DMS79 treated with DMSO at 0.1 percent for 48 hours (cell line): ENCODE results near the gene PRKCA.
A peak's percentile ranks its signal among the peaks of the same experiment; 100 is the strongest.
"Not testable (repeated sequence)": the region's sequence is repeated elsewhere in the genome, so short reads cannot be mapped to it uniquely, and the experiment has no call there.

Source experiments
- DNase-seq: peaks from one replicate; lab custom pipeline; 2025; lab: John Stamatoyannopoulos, UW

The PRKCA gene

DNA sequence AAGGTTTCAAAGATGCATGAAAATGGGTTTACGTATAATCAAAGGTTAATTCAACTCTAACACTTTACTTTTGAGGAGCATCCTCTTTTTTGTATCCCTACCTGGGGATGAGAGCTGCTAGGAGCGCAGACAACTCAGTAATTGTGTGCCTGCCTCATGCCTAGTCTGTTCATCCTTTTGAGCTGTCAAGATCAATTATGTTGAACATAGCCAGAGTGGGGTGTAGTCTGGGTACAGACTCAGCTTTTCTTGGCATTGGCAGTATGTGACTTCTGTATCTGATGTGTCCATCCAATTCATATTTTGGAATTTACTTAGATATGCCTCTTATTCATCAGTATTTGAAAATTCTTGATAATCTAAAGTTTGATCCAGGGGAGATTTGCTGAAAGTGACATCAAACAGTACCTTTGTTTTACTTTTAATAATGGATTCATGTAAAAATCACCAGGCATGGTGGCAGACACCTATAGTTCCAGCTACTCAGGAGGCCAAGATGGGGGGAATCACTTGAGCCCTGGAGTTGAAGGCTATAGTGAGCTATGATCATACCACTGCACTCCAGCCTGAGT is 24.1 kb downstream of the PRKCA start:
- DNase-seq, result no peak

DNA sequence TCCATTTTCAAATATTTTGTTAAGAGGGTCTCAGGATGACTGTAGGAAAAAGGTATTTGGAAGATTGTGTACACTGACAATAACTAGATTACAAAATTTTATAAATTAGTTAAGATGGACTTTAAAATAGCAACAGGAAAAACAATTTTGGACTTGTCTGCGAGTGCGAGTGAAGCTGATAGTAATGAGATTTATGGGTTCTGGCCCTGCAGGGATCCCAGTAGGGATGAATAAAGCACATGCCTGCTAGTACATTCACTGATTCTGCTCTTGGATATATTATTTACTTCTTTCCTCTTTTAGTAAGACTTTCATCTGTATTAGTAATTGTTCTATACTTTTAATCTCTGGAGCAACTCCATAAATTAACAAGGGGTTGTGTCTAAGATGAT is 28.2 kb downstream of the PRKCA start:
- DNase-seq, result no peak

DNA sequence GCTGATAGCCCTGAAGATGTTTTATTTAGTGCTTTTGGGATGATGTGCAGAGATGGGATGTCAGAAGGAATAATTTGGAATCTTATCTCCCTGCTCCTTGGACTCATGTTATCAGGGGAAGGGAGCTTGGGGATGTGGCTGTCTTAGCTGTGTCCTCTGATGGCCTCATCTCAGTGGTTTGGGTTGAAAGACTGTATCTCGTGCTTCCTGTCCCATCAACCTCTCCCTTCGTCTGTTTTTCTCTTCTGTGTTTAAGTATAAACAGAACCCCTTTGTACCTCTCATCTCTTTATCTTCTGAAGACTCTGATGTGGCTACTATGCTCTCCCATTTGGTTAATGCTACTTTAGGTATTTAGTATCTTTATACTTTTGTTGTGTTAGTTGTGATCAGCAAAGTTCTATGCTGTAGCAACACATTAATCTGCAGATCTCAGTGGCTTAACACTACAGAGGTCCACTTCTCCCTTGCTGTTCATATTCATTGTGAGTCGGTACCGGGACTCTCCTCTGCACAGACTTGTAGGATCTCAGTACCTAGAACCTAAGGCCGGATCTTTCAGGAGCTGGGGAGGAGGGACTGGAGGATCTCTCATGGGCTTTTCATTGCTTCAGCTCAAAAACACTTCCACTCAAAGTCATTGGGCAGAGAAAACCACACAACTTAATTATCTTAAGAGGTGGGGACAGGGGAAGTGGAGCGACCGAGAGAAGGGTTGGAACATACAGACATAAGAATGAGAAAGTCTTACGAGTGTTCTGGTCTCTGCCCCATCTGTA is 28.8 kb downstream of the PRKCA start:
- no peak for DNase-seq

DNA sequence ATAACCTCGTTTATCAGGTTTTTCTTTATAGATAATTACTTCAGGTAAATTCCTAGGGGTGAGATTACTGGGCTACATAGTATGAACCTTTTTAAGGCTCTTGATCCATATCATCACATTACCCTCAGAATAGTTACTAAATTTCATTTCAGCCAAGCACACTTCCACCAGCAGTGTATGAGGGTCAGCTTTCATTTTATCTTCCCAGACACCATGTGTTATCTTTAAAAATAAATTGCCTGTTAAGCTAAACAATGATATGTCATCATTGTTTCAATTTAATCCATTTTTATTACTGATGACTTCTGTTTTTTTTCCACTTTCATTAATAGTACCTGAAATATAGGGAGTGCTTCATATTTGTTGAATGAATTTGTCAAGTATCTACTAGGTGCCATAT is 33.4 kb downstream of the PRKCA start:
- DNase-seq, result no peak

DNA sequence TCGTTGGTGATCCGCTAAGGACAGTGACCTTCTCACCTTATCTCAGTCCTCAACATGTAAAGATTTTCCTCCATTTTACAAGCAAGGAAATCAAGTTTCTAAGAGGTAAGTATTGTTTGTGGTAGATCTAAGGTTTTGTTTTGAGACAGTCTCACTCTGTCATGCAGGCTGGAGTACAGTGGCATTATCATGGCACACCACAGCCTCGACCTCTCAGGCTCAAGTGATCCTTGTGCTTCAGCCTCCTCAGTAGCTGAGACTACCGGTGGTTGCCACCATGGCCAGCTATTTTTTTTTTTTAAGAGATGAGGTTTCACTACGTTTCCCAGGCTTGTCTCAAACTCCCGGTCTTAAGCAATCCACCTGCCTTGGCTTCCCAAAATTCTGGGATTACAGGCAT is 34.9 kb downstream of the PRKCA start:
- no peak for DNase-seq

DNA sequence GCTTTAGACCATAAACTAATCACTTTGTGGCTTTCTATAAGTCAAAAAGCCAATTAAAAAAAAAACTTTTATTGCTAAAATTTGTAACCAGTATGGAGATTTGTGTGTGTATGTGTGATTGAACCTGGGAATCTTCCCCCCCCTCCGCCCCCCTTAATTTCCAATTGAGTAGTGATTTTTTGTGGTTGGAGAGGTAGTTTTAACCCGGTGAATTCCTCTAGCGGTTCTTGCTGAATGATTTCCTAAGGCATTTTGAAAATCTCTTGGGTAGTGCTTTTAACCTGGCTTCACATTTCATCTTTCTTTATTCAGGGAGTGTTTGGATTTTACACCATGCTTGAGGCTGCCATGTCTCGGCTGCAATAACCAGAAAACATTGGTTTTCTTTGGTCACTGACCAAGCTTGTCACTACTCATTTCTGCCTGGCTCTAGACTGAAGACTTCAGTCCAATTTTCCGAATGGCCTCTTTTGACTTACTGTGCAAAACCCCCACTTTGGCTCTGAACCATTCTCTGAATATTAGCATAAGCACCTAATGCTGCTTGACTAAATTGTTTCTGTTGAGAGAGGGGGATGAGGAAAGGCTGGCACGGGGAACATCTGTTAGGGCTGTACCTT is 35.6 kb downstream of the PRKCA start:
- peak; percentile 2 for DNase-seq

DNA sequence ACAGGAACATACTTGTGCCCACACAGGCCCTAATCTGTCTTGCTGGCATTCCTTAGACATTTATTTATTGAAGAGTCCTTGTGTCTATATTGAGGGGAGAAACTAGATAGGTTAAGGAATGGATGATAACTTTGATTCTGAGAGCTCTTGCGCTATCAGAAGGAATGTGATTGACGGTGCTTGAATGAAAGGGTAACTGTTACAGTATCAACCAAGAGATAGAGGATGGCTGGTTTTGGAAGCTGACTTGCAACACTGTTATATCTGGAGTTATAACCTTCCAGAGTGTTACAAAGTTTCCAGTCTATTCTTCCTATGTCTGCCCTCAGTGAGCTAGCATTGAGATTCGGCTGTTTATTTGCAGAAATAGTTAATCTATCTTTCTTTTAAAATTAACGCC is 36.5 kb downstream of the PRKCA start:
- DNase-seq, result no peak

DNA sequence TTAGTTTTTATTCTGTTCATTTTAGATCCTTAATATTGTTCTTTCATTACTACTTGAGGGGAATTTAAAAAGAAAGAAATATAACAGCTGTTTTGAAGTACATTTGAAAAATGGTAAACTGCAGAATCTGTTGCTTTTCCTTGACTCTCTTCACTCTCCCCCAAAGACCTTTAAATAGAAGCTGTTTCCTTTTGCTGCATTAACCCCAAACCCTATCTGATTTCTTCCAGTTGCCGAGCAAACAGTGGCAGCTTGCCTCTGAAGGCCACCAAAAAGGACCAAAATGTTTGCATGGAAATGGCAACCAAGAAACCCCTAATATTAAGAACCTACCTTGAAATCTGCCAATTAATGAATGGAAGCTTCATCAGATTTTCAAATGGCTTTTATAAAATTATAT is 37.1 kb downstream of the PRKCA start:
- DNase-seq, result no peak

DNA sequence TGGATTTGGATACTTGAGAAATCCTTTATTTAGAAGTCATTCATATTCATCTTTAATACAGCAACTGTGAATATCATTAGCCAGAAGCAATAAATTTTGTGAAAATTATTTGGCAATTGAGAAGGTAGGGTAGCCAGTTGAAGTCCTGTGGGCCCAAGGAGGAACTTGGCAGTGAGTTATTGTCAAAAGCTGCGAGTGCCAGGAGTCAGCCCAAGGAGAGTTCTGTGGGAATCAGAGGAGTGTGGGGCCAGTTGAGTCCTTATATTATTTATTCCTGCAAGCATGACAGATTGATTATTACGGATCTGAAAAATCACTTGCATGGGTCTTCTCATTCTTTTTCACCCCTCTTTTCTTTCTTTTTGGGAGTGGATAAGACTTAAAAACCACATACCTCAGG is 38.3 kb downstream of the PRKCA start:
- no peak for DNase-seq

DNA sequence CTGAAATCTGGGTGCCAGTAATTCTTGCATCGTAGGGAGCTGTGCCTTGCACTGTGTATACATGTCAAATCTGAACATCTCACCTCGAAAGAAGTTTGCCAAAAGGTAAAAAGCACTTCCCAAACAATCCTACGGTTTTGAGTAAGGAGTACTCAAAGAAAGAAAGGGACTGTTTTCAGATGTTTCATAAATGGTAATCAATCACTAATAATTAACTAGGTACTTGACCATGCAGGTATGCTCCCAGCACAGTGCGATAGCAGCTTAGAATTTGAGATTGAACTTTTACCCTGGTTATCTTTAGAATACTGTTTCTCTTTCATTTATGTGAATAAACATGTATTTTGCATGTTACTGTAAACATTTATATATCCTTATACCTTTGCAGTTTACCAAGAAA is 39.0 kb downstream of the PRKCA start:
- no peak for DNase-seq

DNA sequence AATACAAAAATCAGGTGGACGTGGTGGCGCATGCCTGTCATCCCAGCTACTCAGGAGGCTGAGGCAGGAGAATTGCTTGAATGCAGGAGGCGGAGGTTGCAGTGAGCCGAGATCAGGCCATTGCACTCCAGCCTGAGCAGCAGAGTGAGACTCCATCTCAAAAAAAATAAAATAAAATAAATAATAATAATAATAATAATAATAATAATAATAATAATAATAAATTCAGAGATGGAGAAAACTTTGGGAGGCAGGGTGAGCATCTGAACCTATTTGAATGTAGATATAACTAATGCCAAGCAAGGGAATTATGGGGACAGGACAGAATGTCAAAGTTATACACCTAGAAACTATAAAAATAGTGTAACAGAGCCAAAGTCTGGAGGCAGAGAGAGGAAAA is 39.9 kb downstream of the PRKCA start:
- not testable (repeated sequence) for DNase-seq

DNA sequence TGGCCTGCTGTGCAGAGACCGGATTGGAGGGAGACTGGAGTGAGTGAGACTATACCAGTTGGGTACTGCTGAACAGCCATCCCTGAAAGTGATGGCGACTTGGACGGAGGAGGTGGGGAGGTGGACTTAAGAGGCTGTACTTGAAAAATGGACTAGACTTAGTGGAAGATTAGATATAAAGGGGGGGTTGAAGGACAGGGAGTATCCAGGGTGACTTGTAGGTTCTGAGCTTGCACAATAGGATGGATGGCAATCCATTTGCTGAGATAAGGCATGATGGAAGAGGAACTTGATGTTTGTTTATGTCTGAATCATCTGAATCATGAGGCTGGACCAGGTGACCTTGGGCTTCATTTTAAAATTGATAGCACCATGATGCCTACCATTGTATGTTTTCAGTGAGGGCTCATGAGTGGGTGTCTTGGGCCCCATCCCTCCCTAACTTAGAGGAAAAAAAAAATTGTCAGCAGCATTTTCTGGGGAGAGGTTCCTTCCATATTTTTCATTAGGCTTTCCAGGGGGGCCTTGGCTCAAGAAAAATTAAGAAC is 41.2 kb downstream of the PRKCA start:
- DNase-seq, result no peak

DNA sequence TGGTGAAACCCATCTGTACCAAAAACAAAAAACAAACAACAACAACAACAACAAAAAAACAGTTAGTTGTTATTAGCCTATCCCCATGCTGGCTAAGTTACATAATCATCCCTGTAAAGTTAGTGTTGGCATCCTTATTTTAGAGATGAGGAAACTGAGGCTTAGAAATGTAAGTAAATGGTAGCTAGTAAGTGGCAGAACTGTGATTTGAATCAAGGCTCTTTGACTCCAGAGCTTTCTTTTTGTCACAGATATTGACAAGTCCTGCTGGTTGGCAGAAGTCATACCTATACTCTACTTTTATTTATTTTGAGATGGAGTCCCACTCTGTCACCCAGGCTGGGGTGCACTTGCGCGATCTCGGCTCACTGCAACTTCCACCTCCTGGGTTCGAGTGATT is 42.1 kb downstream of the PRKCA start:
- no peak for DNase-seq

DNA sequence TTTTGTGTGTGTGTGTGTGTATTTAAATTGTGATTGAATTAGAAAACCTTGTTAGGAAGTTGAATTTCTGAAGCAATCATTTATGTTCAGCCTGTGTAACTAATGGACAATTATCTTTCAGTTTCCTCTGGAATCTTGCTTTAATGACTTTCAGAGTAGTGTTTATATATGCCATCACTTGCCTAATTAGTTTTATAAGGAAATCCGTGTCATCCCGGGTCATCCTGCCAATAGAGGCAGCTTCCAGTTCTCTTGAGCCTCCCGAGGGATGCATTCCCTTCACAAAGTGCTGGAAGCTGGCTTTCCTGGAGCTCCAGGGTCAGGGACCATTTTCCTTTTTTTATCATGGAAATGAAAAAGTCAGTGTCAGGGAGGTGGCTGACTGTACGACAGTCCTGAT is 42.9 kb downstream of the PRKCA start:
- no peak for DNase-seq

DNA sequence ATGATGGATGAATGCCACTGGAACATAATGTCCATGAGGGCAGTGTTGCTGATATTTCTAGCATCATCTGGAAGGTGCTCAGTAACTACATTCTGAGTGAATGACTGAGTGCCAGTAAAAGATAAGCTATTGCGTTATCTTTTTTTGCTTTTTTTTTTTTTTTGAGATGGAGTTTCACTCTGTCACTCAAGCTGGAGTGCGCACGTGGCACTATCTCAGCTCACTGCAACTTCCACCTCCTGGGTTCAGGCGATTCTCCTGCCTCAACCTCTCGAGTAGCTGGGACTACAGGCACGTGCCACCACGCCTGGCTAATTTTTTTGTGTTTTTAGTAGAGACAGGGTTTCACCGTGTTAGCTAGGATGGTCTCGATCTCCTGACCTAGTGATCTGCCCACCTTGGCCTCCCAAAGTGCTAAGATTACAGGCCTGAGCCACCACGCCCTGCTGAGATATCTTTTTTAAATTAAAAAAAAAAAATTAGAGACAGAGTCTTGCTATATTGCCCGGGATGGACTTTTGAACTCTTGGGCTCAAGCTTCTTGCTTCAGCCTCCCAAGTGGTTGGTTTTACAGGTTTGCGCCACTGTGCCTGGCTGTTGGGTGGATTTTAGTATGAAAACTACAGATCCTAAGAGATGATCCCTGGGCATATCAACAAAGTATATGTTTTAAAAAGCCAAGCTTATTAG is 43.7 kb downstream of the PRKCA start:
- DNase-seq, result not testable (repeated sequence)

DNA sequence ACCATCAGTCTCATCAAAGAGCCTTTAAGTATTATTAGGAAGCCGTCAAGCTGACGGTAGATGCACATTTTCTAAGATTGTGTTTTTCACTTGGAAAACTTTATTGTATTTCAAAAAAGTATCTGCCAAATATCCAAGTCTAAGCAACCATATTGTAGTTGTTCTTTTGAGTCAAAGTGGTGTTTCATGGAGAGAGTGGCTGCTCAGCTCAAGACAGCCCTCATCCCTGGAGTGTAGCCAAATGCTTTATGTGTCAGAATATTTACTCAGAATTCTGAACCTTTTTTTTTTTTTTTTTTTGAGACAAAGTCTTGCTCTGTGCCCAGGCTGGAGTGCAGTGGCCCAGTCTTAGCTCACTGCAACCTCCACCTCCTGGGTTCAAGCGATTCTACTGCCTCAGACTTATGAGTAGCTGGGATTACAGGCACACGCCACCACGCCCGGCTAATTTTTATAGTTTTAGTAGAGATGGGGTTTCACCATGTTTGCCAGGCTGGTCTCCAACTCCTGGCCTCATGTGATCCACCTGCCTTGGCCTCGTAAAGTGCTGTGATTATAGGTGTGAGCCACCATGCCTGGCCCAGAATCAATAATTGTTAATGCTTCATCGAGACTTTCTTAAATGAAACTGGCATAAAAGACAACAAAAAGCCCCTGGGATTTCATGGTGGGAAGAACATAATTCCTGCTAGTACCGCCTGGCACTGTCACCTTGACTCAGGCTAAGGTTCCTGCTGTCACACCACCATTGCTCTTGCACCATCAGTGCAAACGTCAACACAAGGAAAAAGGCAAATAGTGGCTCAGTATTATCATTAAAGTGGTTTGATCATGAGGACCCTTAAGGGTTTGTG is 45.5 kb downstream of the PRKCA start:
- peak; percentile 83 for DNase-seq

DNA sequence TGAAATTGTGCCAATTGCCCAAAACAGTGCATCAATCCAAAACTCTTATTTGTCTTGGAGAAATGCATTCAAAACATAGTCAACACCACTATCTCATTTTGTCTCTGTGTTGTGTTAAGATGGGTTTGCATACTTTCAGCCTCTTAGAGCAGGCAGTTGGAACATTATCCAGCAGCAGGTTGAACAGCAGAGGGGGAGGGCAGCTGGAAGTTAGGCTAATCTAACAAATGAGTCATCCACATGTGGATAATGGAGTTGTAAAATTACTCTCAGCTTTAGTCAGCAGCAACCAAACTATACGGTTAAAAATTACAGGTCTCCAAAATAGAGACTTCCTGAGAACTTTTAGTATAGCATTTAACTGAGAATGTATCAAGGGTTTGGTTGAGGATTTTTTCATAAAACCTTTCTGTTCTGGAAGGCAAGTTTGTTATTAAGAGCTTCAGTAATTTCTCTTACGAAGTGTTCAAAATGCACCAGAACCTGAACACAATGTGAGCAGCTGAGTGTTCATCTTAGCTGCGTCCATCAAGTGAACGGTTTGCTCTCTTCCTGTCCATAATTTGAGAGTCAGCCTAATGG is 46.3 kb downstream of the PRKCA start:
- DNase-seq, result no peak

DNA sequence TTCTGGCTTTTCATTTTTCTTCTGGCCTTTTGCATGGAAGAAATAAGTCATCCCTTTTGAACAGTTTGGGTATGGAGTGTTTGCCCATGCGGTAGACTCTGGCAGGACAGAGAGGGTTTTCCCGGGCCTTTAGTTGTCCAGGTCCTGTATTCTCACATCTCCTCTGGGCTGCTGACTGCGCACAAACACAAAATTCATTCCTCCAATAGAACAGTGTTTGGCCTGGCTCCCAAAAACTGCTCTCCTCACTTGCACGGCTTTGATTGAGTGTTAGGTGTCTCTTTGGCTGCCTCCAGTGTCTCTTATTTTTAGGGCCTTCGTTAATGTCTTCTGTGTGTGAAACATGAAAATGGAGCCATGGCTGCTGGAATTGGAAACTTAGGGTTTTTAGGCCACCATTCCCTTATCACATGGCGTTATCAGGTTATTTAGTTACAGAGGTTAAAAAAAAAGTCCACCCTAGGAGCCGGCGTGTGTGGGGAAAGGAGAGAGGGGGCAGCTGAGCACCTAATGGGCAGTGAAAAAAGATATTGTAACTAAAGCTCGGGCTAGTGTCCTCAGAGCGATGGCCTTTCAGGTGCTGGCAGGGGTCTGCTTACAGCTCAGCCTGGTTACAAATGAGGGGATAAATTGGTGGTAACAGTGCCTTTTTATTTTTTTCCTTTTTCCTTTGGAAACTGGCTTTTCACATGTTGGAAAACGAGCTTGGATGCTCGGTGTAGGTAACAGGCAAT is 47.3 kb downstream of the PRKCA start:
- no peak for DNase-seq

DNA sequence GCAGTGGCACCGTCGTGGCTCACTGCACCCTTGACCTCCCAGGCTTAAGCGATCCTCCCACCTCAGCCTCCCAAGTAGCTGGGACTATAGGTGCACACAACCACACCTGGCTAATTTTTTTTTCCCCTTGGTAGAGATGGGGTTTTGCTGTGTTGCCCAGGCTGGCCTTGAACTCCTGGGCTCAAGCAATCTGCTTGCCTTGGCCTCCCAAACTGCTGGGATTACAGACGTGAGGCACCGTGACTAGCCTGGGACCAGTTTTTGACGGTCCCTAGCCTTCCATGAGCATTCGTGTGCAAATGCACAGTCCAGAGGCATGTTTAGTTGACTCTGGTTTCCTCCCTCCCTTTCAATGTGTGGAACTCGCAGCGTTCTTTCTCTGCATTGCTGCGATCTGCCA is 48.2 kb downstream of the PRKCA start:
- not testable (repeated sequence) for DNase-seq

DNA sequence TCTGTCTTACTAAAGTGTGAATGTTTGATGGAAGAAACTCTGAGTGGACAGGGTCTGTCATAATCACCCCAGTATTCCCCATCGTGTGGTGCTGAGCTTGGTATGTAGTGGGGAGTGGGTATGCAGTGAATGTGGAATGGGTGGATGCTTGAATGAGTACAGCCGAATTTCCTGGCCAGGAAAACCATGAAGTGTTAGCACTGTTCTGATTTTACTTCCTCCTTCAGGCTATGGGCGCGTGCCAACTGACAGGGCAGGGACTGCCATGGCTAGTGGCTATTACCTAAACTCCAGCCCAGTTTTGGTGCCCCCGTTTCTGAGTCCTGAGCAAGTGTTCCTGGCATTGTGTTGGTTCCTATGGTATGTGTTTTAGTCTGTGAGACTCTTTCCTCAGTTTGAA is 48.6 kb downstream of the PRKCA start:
- DNase-seq, result no peak

DNA sequence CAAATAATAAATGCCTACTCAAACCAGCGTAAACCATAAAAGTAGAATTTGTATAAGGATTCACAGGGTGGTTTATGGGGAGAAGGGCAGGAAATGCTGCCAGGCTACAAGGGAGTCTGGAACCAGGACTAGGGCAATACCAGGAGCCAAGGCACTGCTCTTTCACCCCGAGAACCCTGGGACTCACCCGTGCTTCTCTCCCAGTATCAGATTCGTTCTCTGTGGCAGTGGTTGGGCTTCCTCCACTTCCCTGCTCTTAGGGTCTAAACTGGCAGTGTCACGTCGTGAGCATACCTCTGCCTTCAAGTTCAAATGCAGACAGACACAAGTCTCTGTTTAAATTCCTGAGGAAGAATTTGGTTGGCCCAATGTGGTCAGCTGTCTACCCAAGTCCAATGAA is 49.3 kb downstream of the PRKCA start:
- no peak for DNase-seq
